ENCODE measurements around the gene PODXL2.

- TF ChIP-seq CTCF (IDR thresholded peaks at IDR 0.05) (no peak), POLR2A (IDR thresholded peaks at IDR 0.05) (no peak)
Observed at GRCh38 chr3:127712881-127713771, 84.1 kb downstream of the PODXL2 start.
